Body of pancreas (tissue), 4 donors: ENCODE measurements around the gene LRCH1. TPM values are rescaled to one million over a fixed set of nuclear protein-coding genes. Genes with fewer than 3 reads are reported as not detected.

Source experiments
- ATAC-seq: fragments of 150-250 bp; one replicate; pipeline ENCODE4 v1.9.1; 2016
- DNase-seq, 4 donors: peaks; one replicate each; pipeline ENCODE4 v3.0.0-alpha.2; 2019
- H3K27ac ChIP-seq, 4 donors: fragments of 200-600 bp; sonication (generic); 1 replicate in 3 of 4; 2 replicates in 1 of 4; pipeline versions ENCODE4 v1.5.1 to v1.6.1; 2016 to 2019; ENCODE audit warnings: mild to moderate bottlenecking in 1 of 4, mixed read lengths in 1 of 4, moderate library complexity in 1 of 4
- H3K27me3 ChIP-seq, 2 donors: fragments of 200-600 bp; sonication (generic); one replicate each; pipeline ENCODE4 v1.6.0; 2016; ENCODE audit warnings: mild to moderate bottlenecking in 1 of 2
- H3K36me3 ChIP-seq, 2 donors: fragments of 200-600 bp; sonication (generic); replicated peaks in 1 of 2; 2 replicates each; pipeline ENCODE4 v1.5.1; 2016; ENCODE audit warnings: low read depth in 2 of 2; ENCODE audit not compliant: insufficient read depth in 1 of 2
- H3K4me1 ChIP-seq: fragments of 200-600 bp; sonication (generic); one replicate; pipeline ENCODE4 v1.6.0; 2016
- H3K4me3 ChIP-seq, 2 donors: fragments of 200-600 bp; sonication (generic); 1 replicate in 1 of 2; 2 replicates in 1 of 2; pipeline ENCODE4 v1.5.1; 2016 to 2019
- H3K9me3 ChIP-seq, 3 donors: fragments of 200-600 bp; sonication (generic); 1 replicate in 2 of 3; 2 replicates in 1 of 3; pipeline ENCODE4 v1.5.1; 2016
- POLR2A ChIP-seq, 3 donors: fragments of 450-650 bp; IDR thresholded peaks; one replicate each; pipeline ENCODE4 v1.6.1; 2016; ENCODE audit warnings: antibody characterized with exemption in 3 of 3, mild to moderate bottlenecking in 2 of 3
- WGBS, 2 donors: methylation state at CpG; one replicate each; pipeline ENCODE4 v1.1.5; 2017; 5-methylcytosine and 5-hydroxymethylcytosine counted together
- intact Hi-C: fragments of 100-400 bp; cut with DNase I; formaldehyde crosslinking; loops from one replicate; pipeline ENCODE4 v1.15.1; 2023
- total RNA-seq, 2 donors: library from RNA; depleted of rRNA; stranded (reverse); fragments of >200 nt; gene quantifications; one replicate each; pipeline ENCODE4 v1.1.0, GENCODE V29; 2016
- TF ChIP-seq, protein P1 (sequence below), 7 experiments: fragments of 450-650 bp in 4 of 7; fragments of 200-600 bp in 3 of 7; sonication (generic) in 3 of 7; IDR thresholded peaks; one replicate each; pipeline ENCODE4 v1.5.1; 2016 to 2019; ENCODE audit warnings: antibody characterized with exemption in 7 of 7

LRCH1 gene
- total RNA-seq, 2 donors from 2014 or later: 7.3 to 8.6 TPM

DNA sequence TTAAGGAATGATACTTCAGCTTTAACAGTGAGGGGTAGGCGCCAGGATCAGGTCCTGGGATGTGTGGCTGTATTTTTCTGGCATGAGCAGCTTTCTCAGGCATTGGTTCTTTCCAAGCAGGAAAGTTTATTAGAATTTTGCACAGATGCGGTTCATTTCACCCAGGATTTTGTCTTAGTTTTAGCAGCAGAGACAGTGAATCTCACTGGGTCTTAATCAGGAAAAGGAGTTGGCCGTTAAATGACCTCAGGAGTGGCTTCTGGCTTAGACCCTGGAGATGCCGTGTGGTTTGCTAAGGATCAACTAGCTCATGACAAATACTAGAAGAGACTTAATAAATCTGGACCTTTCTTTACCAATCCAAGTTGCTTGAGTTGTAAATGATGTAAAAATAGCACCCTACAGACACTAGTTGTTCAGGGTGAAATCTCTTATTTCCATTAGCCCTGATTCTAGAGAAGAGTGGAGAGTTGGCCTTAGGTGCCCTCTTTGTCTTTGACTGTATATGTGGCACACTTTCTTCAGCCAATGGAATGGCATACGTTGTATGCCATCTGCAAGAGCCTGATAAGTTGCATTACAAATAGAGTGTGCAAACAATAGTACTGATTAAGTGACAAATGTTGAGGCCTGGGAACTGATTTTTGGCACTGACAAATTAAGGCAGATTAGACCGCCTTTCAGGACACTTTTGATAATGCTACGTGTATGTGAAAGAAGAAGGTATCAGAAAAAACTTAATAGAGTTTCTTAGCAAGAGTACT, 34.0 kb downstream of the LRCH1 start:
- no peak for ATAC-seq
- Histone ChIP-seq H3K9me3 (no peaks in the 10 kb centered on the region), H3K4me3 (no peak overlapping the region), H3K4me1 (peaks cover 29% of the 10 kb centered on the region), H3K36me3 (no peaks in the 10 kb centered on the region), H3K27me3 (no peaks in the 10 kb centered on the region), H3K27ac (no peak overlapping the region)
- TF ChIP-seq, protein P1, sequence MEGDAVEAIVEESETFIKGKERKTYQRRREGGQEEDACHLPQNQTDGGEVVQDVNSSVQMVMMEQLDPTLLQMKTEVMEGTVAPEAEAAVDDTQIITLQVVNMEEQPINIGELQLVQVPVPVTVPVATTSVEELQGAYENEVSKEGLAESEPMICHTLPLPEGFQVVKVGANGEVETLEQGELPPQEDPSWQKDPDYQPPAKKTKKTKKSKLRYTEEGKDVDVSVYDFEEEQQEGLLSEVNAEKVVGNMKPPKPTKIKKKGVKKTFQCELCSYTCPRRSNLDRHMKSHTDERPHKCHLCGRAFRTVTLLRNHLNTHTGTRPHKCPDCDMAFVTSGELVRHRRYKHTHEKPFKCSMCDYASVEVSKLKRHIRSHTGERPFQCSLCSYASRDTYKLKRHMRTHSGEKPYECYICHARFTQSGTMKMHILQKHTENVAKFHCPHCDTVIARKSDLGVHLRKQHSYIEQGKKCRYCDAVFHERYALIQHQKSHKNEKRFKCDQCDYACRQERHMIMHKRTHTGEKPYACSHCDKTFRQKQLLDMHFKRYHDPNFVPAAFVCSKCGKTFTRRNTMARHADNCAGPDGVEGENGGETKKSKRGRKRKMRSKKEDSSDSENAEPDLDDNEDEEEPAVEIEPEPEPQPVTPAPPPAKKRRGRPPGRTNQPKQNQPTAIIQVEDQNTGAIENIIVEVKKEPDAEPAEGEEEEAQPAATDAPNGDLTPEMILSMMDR (IDR thresholded peaks at IDR 0.05): no peak
- TF ChIP-seq POLR2A (IDR thresholded peaks at IDR 0.05): no peak
- WGBS, 2 donors: 27 to 40% methylated on average over 6 to 7 of the region's 7 CpGs
- intact Hi-C loops: no loop called here
- no peak for DNase-seq

DNA sequence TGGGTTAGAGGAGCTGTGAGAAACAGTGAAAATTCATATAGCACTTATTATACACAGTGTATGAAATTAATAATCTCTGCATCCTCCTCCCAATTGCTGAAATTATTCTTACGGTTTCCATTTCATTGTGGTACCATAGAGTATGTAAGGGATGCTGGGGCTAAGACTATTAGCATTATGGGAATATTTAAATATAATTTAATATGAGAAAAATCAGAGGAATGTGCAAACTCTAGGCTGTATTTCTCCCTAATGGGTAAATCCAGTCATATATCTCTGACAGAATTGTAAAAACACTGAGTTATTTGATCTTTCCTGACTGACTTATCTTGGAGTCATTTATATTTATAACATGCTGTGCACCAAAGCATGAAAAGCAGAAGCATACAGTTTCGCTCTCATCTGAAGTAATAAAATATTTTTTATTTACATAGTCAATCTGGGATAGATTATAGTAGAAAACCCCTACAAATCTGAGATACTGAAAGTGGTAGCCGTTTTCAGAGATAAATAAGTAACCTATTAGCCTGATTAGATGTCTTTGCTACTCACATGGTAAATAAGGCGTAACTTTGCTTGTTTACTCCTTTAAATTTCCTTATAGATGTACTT, 34.9 kb downstream of the LRCH1 start:
- Histone ChIP-seq H3K36me3 (no peaks in the 10 kb centered on the region), H3K27me3 (no peaks in the 10 kb centered on the region), H3K9me3 (no peaks in the 10 kb centered on the region), H3K4me3 (no peak overlapping the region), H3K4me1 (peaks cover 38% of the 10 kb centered on the region), H3K27ac (no peak overlapping the region)
- no peak for DNase-seq
- 24 to 30% methylated on average over 4 of the region's 4 CpGs for WGBS, 2 donors
- TF ChIP-seq, protein P1 (IDR thresholded peaks at IDR 0.05): no peak
- ATAC-seq: no peak
- intact Hi-C loops: no loop called here

DNA sequence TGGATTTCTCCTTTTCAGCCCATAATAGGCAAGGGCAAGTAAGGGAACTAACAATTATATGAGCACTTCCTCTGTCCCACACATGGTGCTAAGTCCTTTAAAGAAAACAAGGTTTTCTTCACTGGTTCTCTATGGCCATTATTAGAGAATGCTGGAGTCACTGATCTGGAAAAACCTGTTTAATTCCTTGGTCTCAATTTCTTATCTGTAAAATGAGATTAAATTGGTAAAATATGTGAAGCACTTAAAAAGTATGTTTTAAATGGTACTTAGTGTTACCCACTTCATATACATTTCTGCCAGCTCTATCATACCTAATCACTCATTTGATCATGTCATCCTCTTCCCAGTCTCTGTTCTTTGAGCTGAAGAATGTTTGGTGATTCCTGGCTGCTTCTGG, 39.4 kb downstream of the LRCH1 start:
- Histone ChIP-seq H3K9me3 (no peaks in the 10 kb centered on the region), H3K4me3 (no peak overlapping the region), H3K4me1 (peaks cover 38% of the 10 kb centered on the region), H3K27me3 (no peaks in the 10 kb centered on the region), H3K36me3 (no peaks in the 10 kb centered on the region), H3K27ac (no peak overlapping the region)
- no peak for ATAC-seq
- no peak for TF ChIP-seq POLR2A (IDR thresholded peaks at IDR 0.05)
- TF ChIP-seq, protein P1 (IDR thresholded peaks at IDR 0.05): no peak
- intact Hi-C loops: no loop called here
- no peak for DNase-seq

DNA sequence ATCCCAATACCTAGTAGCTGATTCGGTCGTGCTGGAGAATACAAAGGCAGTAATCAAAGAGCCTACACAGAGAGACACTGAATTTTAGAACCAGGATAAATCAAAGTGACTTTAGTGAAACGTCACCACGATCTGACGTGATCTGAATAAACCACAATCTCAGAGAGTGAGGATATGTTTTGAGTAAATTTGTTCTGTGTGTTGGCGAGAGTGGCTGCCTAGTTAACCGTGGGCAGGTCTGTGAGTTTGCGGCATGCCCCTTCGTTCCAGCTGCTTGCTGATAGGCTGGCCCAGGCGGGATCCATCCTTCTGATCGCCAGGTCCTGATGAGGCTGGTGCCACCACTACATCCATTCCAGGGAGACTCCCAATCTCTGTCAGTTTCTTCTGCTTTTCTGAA, 40.4 kb downstream of the LRCH1 start:
- DNase-seq (no peak), ATAC-seq (no peak)
- 85 to 93% methylated on average over 11 of the region's 11 CpGs for WGBS, 2 donors
- Histone ChIP-seq H3K4me3 (no peak overlapping the region), H3K4me1 (peaks cover 28% of the 10 kb centered on the region), H3K9me3 (no peaks in the 10 kb centered on the region), H3K27ac (no peak overlapping the region), H3K27me3 (no peaks in the 10 kb centered on the region), H3K36me3 (no peaks in the 10 kb centered on the region)
- intact Hi-C loops: no loop called here
- no peak for TF ChIP-seq POLR2A (IDR thresholded peaks at IDR 0.05)
- TF ChIP-seq, protein P1 (IDR thresholded peaks at IDR 0.05): no peak
